ENCODE data around the gene SERPINC1.
"Not testable (repeated sequence)": the region's sequence is repeated elsewhere in the genome, so short reads cannot be mapped to it uniquely, and the experiment has no call there.

Gene SERPINC1

GRCh38 chr1:173917149-173917548, at the start of gene SERPINC1:
Gene SERPINC1 (minus strand): TSS chr1:173917327. CDS start chr1:173917259, 68 bp downstream.
- DNase-seq: no peak

GRCh38 chr1:173965896-173966295, 48.8 kb upstream of the SERPINC1 start:
- DNase-seq: not testable (repeated sequence)

GRCh38 chr1:173963477-173963876, 46.4 kb upstream of the SERPINC1 start:
- DNase-seq: no peak

DNA sequence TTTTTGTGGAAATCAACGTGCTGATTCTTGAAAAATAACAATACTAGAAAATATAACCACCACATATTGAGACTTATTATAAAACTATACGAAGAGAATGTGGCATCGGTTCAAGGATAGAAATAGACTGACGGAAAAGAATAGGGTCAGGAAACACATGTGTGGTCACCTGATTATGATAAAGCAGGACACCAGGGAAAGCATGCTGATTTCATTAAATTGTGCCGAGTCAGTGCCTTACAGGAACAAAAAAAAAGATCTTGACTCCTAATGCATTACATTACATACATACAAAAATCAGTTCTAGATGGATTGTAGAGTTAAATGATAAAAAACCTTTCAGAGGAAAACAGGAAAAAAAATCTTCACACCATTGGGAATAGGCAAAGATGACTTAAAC, 43.5 kb upstream of the SERPINC1 start:
- DNase-seq: peak; percentile 58

DNA sequence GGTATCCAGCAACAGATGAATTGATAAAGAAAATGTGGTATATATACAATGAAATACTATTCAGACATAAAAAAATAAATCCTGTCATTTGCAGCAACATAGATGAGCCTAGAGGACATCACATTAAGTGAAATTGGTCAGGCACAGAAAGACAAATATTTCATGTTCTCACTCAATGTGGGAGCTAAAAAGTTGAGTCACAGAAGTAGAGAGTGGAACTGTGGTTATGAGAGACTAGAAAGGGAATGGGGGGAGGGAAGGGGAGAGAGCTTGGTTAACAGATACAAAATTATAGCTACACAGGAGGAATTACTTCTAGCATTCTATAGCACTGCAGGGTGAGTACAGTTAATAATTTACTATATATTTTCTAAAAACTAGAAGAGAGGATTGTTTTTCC, 37.1 kb upstream of the SERPINC1 start:
- no peak for DNase-seq

DNA sequence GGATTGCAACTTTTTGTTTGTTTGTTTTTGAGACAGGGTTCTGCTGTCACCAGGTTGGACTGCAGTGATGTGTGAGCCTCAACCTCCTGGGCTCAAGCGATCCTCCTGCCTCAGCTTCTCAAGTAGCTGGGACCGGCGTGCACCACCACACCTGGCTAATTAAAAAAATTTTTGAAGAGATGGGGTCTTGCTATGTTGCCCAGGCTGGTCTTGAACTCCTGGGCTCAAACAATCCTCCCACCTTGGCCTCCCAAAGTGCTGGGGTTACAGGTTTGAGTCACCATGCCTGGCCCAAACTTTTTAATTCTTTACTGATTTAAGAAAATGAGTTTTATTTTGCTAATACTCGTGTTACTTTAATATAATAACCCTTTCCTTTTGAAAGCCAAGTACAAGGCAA, 31.5 kb upstream of the SERPINC1 start:
- no peak for DNase-seq

GRCh38 chr1:173946380-173946921, 29.3 kb upstream of the SERPINC1 start:
- DNase-seq: no peak

DNA sequence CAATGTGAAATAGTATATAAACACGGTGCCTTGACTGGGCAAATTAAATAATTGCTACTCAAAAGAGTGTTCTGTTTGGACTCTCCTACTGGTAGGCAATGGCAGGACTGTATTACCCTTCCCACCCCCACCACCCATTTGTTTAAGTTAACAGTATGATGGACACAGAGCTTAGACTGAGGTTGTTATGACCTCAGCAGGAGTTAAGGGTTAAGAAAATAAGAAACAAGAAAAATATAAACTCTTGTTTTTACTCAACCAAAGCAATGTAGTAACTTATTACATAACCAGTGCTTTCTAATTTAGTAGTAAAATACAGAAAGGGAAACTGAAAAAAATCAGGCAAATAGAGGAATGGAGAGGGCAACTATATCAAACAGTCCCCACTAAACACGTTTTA, 19.9 kb upstream of the SERPINC1 start:
- DNase-seq: no peak

GRCh38 chr1:173934440-173934839, 17.3 kb upstream of the SERPINC1 start:
- DNase-seq: no peak

GRCh38 chr1:173930541-173930940, 13.4 kb upstream of the SERPINC1 start:
- DNase-seq: not testable (repeated sequence)

DNA sequence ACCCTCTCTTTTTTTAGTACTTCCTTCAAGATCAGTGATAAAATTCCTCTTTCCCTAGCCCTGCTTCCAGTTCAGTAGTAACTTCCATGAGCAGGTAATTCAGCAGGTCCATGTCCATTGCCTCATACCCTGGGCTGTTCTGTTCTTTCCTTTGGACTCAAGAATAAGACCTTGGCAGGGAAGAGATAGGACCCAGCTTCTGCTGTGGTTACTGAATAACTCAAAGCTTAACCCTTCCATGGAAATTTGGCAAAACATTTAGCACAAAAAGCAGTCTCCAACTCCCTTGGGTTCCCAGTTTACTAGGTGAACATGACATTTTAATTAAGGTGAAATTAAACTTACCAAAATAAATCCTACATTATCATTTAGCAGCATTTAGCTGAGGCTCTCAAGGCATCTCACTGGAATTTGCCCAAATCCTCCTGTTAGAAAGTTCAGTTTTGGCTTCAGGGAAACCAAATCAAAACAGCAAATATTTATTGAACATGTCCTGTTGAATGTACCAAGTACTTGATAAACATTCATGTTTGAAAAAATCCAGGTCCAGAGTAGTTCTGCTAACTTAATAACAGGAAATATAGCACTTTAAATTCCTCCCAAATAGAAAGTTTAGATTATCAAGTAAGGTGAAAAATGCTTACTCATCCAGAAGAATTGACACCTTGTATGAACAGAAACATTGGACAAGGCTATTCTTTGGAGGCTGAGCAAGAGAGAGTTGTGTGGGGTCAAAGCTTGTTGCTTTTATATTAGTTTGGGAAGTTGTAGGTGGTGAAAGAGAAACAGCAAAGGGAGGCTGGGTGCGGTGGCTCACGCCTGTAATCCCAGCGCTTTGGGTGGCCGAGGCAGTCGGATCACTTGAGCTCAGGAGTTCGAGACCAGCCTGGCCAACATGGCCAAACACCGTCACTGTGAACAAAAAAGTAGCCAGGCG, 8.4 kb upstream of the SERPINC1 start:
- DNase-seq: no peak

GRCh38 chr1:173920861-173921260, 3.7 kb upstream of the SERPINC1 start:
- DNase-seq: no peak

DNA sequence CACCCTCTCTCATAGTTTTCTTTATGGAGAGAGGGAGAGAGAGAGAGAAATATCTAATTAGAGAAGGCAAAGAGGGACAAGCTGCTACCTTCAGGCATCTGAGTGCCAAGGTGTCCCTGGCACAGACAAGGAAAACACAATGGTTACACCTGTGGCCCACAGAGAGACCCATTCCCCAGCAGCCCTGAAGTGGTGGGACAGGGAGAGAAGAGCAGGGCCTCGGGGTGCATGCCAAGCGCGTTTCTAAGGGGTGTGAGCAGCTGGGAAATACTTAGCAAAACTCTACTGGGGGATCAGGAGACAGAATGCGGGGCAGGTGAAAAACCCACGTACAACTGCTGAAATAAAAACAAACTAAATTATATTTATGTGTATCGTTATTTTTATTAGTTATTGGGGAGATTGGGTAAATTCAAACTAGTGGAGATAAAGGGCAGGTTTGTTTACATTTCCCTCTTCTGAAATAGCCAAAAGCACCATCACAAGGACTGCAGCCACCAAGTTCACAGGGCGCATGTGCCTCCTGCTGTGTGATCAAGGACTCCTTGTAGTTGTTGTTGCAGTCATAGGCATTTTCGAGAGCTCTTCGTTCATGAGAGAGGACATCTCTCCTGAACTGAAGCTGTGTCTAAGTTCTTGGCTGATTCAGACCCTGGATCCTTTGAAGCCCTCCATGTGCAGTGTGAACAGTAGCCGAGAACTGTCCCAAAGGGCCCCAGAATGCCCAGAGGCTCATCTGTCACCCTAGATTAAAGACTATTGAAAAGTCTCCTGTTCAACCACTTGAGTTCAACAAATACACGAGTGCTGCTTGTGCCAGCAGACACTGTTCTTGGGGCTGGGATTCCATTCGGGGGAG, 737 bp upstream of the SERPINC1 start:
- DNase-seq: no peak

- DNase-seq: no peak
Measured at GRCh38 chr1:173916667-173917066, 460 bp downstream of the SERPINC1 start.

- no peak for DNase-seq
Measured at GRCh38 chr1:173915596-173915995, 1.5 kb downstream of the SERPINC1 start.

- DNase-seq: peak; percentile 70
Measured at GRCh38 chr1:173914366-173914871, 2.7 kb downstream of the SERPINC1 start.

- no peak for DNase-seq
Measured at GRCh38 chr1:173913111-173913510, 4.0 kb downstream of the SERPINC1 start.

DNA sequence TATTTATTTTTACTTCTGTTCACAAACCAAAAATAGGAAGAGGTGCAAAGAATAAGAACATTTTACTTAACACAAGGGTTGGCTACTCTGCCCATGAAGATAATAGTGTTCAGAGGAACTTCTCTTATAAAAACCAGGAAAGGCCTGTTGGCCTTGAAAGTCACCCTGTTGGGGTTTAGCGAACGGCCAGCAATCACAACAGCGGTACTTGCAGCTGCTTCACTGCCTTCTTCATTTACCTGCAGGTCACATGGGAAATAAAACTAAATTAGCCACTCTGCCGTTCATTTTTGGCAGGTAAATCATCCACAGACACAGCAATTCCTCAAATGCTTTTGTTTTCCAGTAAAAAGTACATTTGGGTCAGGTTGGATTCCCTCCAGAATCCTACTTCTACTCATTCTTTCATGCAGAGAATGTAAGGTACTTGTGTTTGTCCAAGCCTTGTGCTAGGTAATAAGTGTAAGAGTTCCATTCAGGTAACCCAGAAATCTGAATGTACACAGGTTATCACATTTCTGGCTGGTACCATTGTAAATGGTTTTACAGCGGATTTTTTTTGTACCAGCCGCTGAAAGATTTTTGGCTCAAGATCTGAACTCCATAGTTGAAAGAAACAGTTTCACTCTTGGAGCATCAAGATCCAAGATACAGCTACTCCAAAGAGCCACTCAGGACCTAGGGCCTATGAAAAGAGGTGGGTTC, 13.1 kb downstream of the SERPINC1 start:
- DNase-seq: no peak

GRCh38 chr1:173900992-173901391, 16.1 kb downstream of the SERPINC1 start:
- no peak for DNase-seq

DNA sequence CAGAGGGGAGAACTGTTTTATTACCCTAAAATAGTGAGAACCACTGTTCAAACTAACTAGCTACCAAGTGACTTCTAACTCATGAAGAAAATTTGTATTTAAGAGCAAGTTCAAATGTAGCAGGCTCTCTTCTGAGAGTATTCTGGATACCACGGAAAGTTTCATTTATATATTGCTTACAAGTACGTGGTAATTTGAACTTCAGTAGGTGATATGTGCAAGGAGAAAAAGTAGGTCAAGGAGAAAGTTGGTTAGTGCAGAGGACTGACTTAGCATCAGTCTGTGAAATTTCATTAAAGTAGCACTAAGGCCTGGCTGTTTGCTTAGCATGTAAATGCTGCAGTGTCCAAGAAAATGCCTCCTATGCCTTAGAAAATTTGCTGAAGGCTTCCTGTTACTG, 16.7 kb downstream of the SERPINC1 start:
- DNase-seq: no peak

- DNase-seq: no peak
Measured at GRCh38 chr1:173894189-173894588, 22.9 kb downstream of the SERPINC1 start.

DNA sequence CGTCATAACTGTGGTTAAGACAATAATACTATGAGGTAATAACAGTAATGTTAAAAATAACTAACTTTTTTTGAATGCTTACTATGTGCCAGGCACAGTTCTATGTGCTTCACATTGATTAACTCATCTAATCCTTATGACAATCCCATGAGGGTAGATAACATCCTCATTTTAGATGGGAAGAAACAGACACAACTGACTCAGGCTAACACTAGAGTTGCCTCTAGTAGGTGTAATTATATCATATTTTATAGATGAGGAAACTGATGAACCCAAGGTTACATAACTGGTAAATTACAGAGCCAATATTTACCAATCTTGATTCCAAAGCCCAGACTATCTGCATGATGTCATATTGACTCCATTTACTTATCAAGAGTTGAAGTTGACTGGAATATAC, 23.5 kb downstream of the SERPINC1 start:
- DNase-seq: no peak

- no peak for DNase-seq
Measured at GRCh38 chr1:173889885-173890284, 27.2 kb downstream of the SERPINC1 start.
